Cardiac atrium fibroblast (primary cell): ENCODE results near the gene OR4M1. TPM values are rescaled to one million over a fixed set of nuclear protein-coding genes. Genes with fewer than 3 reads are reported as not detected.

Experiments
- total RNA-seq: library from RNA; depleted of rRNA; stranded (reverse); fragments of >200 nt; gene quantifications from 2 replicates; pipeline ENCODE4 v1.2.3, GENCODE V29; 2015

Gene OR4M1
- total RNA-seq, result not detected in 2 replicates

GRCh38 chr14:19773204-19773603 is at the start of gene OR4M1:
TSS of gene OR4M1 (plus strand) at chr14:19773504. CDS start at chr14:19780323, 6,819 bp downstream.

GRCh38 chr14:19743256-19743655 is 30.0 kb upstream of the OR4M1 start, which contains the start of gene OR4Q3:
TSS of gene OR4Q3 (plus strand) at chr14:19743571.

GRCh38 chr14:19803470-19803869 is 30.2 kb downstream of the OR4M1 start, which contains the start of gene OR4N2:
TSS of gene OR4N2 (plus strand) at chr14:19803770. CDS start at chr14:19827449, 23,679 bp downstream.

Other genes starting within 250 kb of the OR4M1 start
- gene OR11H2, start 59.6 kb upstream of the OR4M1 start, total RNA-seq, result not detected in 2 replicates
- gene OR4Q3, start 29.9 kb upstream of the OR4M1 start, total RNA-seq, result not detected in 2 replicates
- not detected in 2 replicates for gene OR4N2, start 30.3 kb downstream of the OR4M1 start, total RNA-seq
- not detected in 2 replicates for gene OR4K2, start 101.6 kb downstream of the OR4M1 start, total RNA-seq
- not detected in 2 replicates for gene OR4K5, start 147.1 kb downstream of the OR4M1 start, total RNA-seq
- not detected in 2 replicates for gene OR4K1, start 157.4 kb downstream of the OR4M1 start, total RNA-seq
- not detected in 2 replicates for gene OR4K15, start 202.1 kb downstream of the OR4M1 start, total RNA-seq
- not detected in 2 replicates for gene OR4Q2, start 228.7 kb downstream of the OR4M1 start, total RNA-seq
- not detected in 2 replicates for gene OR4K14, start 245.8 kb downstream of the OR4M1 start, total RNA-seq